PC-9 (cell line): ENCODE measurements around the gene FBXW7.

Experiments
- CTCF ChIP-seq: fragments of 200-600 bp; sonication (generic); conservative IDR thresholded peaks from 2 replicates; pipeline ENCODE4 v1.6.1; 2017; ENCODE audit warnings: mixed run types, antibody characterized with exemption, mild to moderate bottlenecking, moderate library complexity
- EZH2 ChIP-seq: fragments of 200-600 bp; sonication (generic); IDR thresholded peaks from 2 replicates; pipeline ENCODE4 v1.8.0; 2017; ENCODE audit warnings: antibody characterized with exemption, low read depth

- no peak for TF ChIP-seq CTCF
- TF ChIP-seq EZH2: no peak
These were observed 193.6 kb downstream of the FBXW7 start for GRCh38 chr4:152342293-152342692.
